ENCODE measurements around the gene CDK6. TPM values are rescaled to one million over a fixed set of nuclear protein-coding genes. Genes with fewer than 3 reads are reported as not detected.

CDK6 gene
- polyA plus RNA-seq, 1 donor (not counting 4 experiments of a cell fraction or from before 2014, with no cell fraction given) = 53.5 TPM

- Histone ChIP-seq H3K4me2 (ENCODE audit: control insufficient read depth, extremely low read depth, insufficient read depth, low read depth, low read length) (no peak overlapping the region), H3K9ac (ENCODE audit: control insufficient read depth, extremely low read depth, insufficient read depth, low read length) (no peak overlapping the region), H3K79me2 (ENCODE audit: control insufficient read depth, insufficient read depth, low read length) (no peaks in the 10 kb centered on the region), H3K9me1 (ENCODE audit: control insufficient read depth, extremely low read depth, insufficient read depth, low read length) (no peaks in the 10 kb centered on the region), H3K27ac (ENCODE audit: control insufficient read depth, insufficient read depth, low read length) (no peak overlapping the region), H3K27me3 (ENCODE audit: control insufficient read depth, extremely low read depth, insufficient read depth, low read length) (no peaks in the 10 kb centered on the region), H3K9me3 (ENCODE audit: control insufficient read depth, low read depth, low read length) (no peaks in the 10 kb centered on the region), H2AFZ (ENCODE audit: control insufficient read depth, low read length) (no peak overlapping the region), H3K4me1 (ENCODE audit: control insufficient read depth, extremely low read depth, insufficient read depth, low read length) (no peaks in the 10 kb centered on the region), H3K4me3 (ENCODE audit: control insufficient read depth in 2 of 3, extremely low read depth in 1 of 3, insufficient read depth in 2 of 3, low read depth in 1 of 3, low read length in 3 of 3) (no peak overlapping the region), H4K20me1 (ENCODE audit: control insufficient read depth, extremely low read depth, insufficient read depth, low read length) (no peaks in the 10 kb centered on the region), H3K36me3 (ENCODE audit: control insufficient read depth in 2 of 2, extremely low read depth in 1 of 2, insufficient read depth in 2 of 2, low read length in 2 of 2) (no peaks in the 10 kb centered on the region)
- no peak for TF ChIP-seq EZH2 (IDR thresholded peaks at IDR 0.05; ENCODE audit: low read length)
- no peak for TF ChIP-seq CTCF (optimal IDR thresholded peaks at IDR 0.05 in 1 of 3, IDR thresholded peaks at IDR 0.05 in 1 of 3, conservative IDR thresholded peaks at IDR 0.05 in 1 of 3; ENCODE audit: extremely low read depth in 1 of 3, insufficient read depth in 2 of 3, low read length in 3 of 3)
- dilution Hi-C loops (cut with MboI; ENCODE audit: extremely low pct_ligation_motif_present, low sequenced_read_pairs) = no loop called here
- DNase-seq (ENCODE audit: low read depth, low spot score) (no peak), FAIRE-seq (no peak)
Measured at GRCh38 chr7:92847305-92847704, 10.9 kb upstream of the CDK6 start.

GRCh38 chr7:92845736-92846135 lies 9.4 kb upstream of the CDK6 start:
- DNase-seq (ENCODE audit: low read depth, low spot score) (no peak), FAIRE-seq (no peak)
- TF ChIP-seq CTCF (optimal IDR thresholded peaks at IDR 0.05 in 1 of 3, IDR thresholded peaks at IDR 0.05 in 1 of 3, conservative IDR thresholded peaks at IDR 0.05 in 1 of 3; ENCODE audit: extremely low read depth in 1 of 3, insufficient read depth in 2 of 3, low read length in 3 of 3) (no peak), EZH2 (IDR thresholded peaks at IDR 0.05; ENCODE audit: low read length) (no peak)
- dilution Hi-C loops (cut with MboI; ENCODE audit: extremely low pct_ligation_motif_present, low sequenced_read_pairs) = no loop called here
- H3K27ac ChIP-seq (ENCODE audit: control insufficient read depth, insufficient read depth, low read length) = no peak overlapping the region
- H2AFZ ChIP-seq (ENCODE audit: control insufficient read depth, low read length) = no peak overlapping the region
- no peak overlapping the region for H3K4me3 ChIP-seq (ENCODE audit: control insufficient read depth in 2 of 3, extremely low read depth in 1 of 3, insufficient read depth in 2 of 3, low read depth in 1 of 3, low read length in 3 of 3)
- no peak overlapping the region for H3K9ac ChIP-seq (ENCODE audit: control insufficient read depth, extremely low read depth, insufficient read depth, low read length)
- no peaks in the 10 kb centered on the region for H3K9me3 ChIP-seq (ENCODE audit: control insufficient read depth, low read depth, low read length)
- no peak overlapping the region for H3K4me2 ChIP-seq (ENCODE audit: control insufficient read depth, extremely low read depth, insufficient read depth, low read depth, low read length)
- H3K9me1 ChIP-seq (ENCODE audit: control insufficient read depth, extremely low read depth, insufficient read depth, low read length) = no peaks in the 10 kb centered on the region
- no peaks in the 10 kb centered on the region for H3K79me2 ChIP-seq (ENCODE audit: control insufficient read depth, insufficient read depth, low read length)
- H3K27me3 ChIP-seq (ENCODE audit: control insufficient read depth, extremely low read depth, insufficient read depth, low read length) = no peaks in the 10 kb centered on the region
- no peaks in the 10 kb centered on the region for H3K4me1 ChIP-seq (ENCODE audit: control insufficient read depth, extremely low read depth, insufficient read depth, low read length)
- H3K36me3 ChIP-seq (ENCODE audit: control insufficient read depth in 2 of 2, extremely low read depth in 1 of 2, insufficient read depth in 2 of 2, low read length in 2 of 2) = no peaks in the 10 kb centered on the region
- H4K20me1 ChIP-seq (ENCODE audit: control insufficient read depth, extremely low read depth, insufficient read depth, low read length) = no peaks in the 10 kb centered on the region

Data from keratinocyte (primary cell).